K562 (cell line): ENCODE measurements around the gene PUM1. TPM values are rescaled to one million over a fixed set of nuclear protein-coding genes. Genes with fewer than 3 reads are reported as not detected.

Experiments
- ATAC-seq: fragments of 200-7000 bp; cut with Tn5 transposase; 3 replicates; pipeline ENCODE4 v1.9.1; 2020; ENCODE audit warnings: moderate library complexity
- BruUV-seq: library from RNA; stranded (reverse); fragments of 400-500 nt; replicated peaks from 2 replicates; lab custom pipeline; 2021; lab: Mats Ljungman, UMichigan
- CTCF ChIA-PET: fragments of 300-600 bp; formaldehyde crosslinking; extraction: SDS; loops from one replicate; lab custom pipeline; 2021; ENCODE audit warnings: low intra/inter-chr PET ratio; lab: Yijun Ruan, JAX
- POLR2A ChIA-PET: fragments of 300-600, 350-650 bp; sonication (Branson Sonifier 250); formaldehyde crosslinking; extraction: SDS; loops from one replicate; lab custom pipeline; 2021; ENCODE audit warnings: antibody characterized with exemption, inconsistent platforms; lab: Yijun Ruan, JAX
- DNase-seq, 4 experiments: peaks; one replicate each; pipeline versions ENCODE4 v3.0.0 to v3.0.0-alpha.2; 2011 to 2018; ENCODE audit warnings: low spot score in 3 of 4, mixed read lengths in 3 of 4; ENCODE audit errors: extremely low read depth in 1 of 4
- FAIRE-seq: peaks from 2 replicates; lab custom pipeline; 2011; peaks lifted over from hg19 to GRCh38; lab: Jason Lieb, UNC
- H2AFZ ChIP-seq: 2 replicates; pipeline ENCODE4 v1.6.0; 2011; ENCODE audit warnings: low read depth, low read length, control low read depth, inconsistent platforms
- H3K27ac ChIP-seq: fragments of 200-600 bp; 3 replicates; pipeline ENCODE4 v1.8.0; 2011; ENCODE audit warnings: low read depth, mild to moderate bottlenecking, control low read depth, inconsistent platforms, low read length, moderate library complexity, mixed read lengths; ENCODE audit errors: extremely low read depth
- H3K27me3 ChIP-seq, 2 experiments: fragments of 300-600 bp in 1 of 2; 2 replicates in 1 of 2; 3 replicates in 1 of 2; pipeline versions ENCODE4 v1.6.0 to v1.8.0; 2011; ENCODE audit warnings: inconsistent platforms in 2 of 2, low read length in 2 of 2, mild to moderate bottlenecking in 1 of 2, mixed read lengths in 1 of 2, moderate library complexity in 1 of 2; ENCODE audit not compliant: control insufficient read depth in 2 of 2, insufficient read depth in 2 of 2
- H3K36me3 ChIP-seq: fragments of 300-600 bp; 3 replicates; pipeline ENCODE4 v1.8.0; 2011; ENCODE audit warnings: mild to moderate bottlenecking, low read length, inconsistent platforms; ENCODE audit not compliant: control insufficient read depth, insufficient read depth
- H3K4me1 ChIP-seq, 2 experiments: fragments of 200-600 bp in 1 of 2; replicated peaks in 1 of 2; 2 replicates in 1 of 2; 3 replicates in 1 of 2; pipeline versions ENCODE4 v1.5.1 to v1.8.0; 2011; ENCODE audit warnings: inconsistent platforms in 2 of 2, low read length in 2 of 2, mild to moderate bottlenecking in 1 of 2, mixed read lengths in 1 of 2, moderate library complexity in 1 of 2; ENCODE audit not compliant: control insufficient read depth in 2 of 2, insufficient read depth in 2 of 2
- H3K4me2 ChIP-seq: 2 replicates; pipeline ENCODE4 v1.6.1; 2011; ENCODE audit warnings: low read length, control low read depth, inconsistent platforms, mixed read lengths; ENCODE audit not compliant: insufficient read depth
- H3K4me3 ChIP-seq: fragments of 200-600 bp; sonication (generic), shearing (Covaris generic); 2 replicates; pipeline ENCODE4 v1.5.1; 2016; ENCODE audit warnings: control low read depth, inconsistent platforms
- H3K79me2 ChIP-seq: fragments of 200-600 bp; 3 replicates; pipeline ENCODE4 v1.8.0; 2011; ENCODE audit warnings: low read length, inconsistent platforms; ENCODE audit not compliant: control insufficient read depth, insufficient read depth
- H3K9ac ChIP-seq, 2 experiments: 2 replicates each; pipeline versions ENCODE4 v1.6.0 to v1.6.1; 2011; ENCODE audit warnings: low read depth in 2 of 2, low read length in 2 of 2, control low read depth in 1 of 2, inconsistent platforms in 1 of 2, mild to moderate bottlenecking in 1 of 2, mixed read lengths in 1 of 2; ENCODE audit not compliant: insufficient read depth in 1 of 2
- H3K9me1 ChIP-seq: one replicate; pipeline ENCODE4 v1.6.0; 2011; ENCODE audit warnings: inconsistent platforms, mild to moderate bottlenecking, low read length, moderate library complexity; ENCODE audit not compliant: control insufficient read depth, insufficient read depth
- H3K9me3 ChIP-seq: replicated peaks from 2 replicates; pipeline ENCODE4 v1.5.1; 2011; ENCODE audit warnings: low read depth, low read length, inconsistent platforms; ENCODE audit not compliant: control insufficient read depth, insufficient read depth
- H4K20me1 ChIP-seq: replicated peaks from 2 replicates; pipeline ENCODE4 v1.6.1; 2011; ENCODE audit warnings: low read length, inconsistent platforms, mixed read lengths; ENCODE audit not compliant: control insufficient read depth, insufficient read depth
- CEBPG ChIP-seq, 3 experiments: fragments of 200-800 bp in 1 of 3; sonication (Bioruptor generic) in 1 of 3; sonication (generic) in 1 of 3; formaldehyde crosslinking in 1 of 3; IDR thresholded peaks in 2 of 3; conservative IDR thresholded peaks in 1 of 3; 2 replicates each; pipeline versions ENCODE4 v1.6.1 to v1.8.0; 2016 to 2022; ENCODE audit warnings: missing compliant biosample characterization in 2 of 3, missing genetic modification characterization in 2 of 3, mild to moderate bottlenecking in 1 of 3, missing genetic modification reagents in 1 of 3
- NCOA4 ChIP-seq: fragments of 450-650 bp; IDR thresholded peaks from 2 replicates; pipeline ENCODE4 v1.6.1; 2018; ENCODE audit warnings: mild to moderate bottlenecking; ENCODE audit not compliant: partially characterized antibody
- RBM17 ChIP-seq: fragments of 200-400 bp; formaldehyde crosslinking; IDR thresholded peaks from 2 replicates; pipeline ENCODE4 v1.6.1; 2017; ENCODE audit warnings: low read depth, mild to moderate bottlenecking, low read length, borderline replicate concordance
- STAT6 ChIP-seq: sonication (generic); formaldehyde crosslinking; IDR thresholded peaks from 2 replicates; pipeline ENCODE4 v1.8.1; 2023; ENCODE audit warnings: mild to moderate bottlenecking, missing genetic modification reagents
- ZNF143 ChIP-seq: sonication (generic); formaldehyde crosslinking; IDR thresholded peaks from 2 replicates; pipeline ENCODE4 v1.9.0; 2022; ENCODE audit warnings: mild to moderate bottlenecking, missing genetic modification reagents
- ZNF324 ChIP-seq: fragments of 250-450 bp; sonication (Bioruptor Pico); IDR thresholded peaks from 2 replicates; pipeline ENCODE4 v1.4.0; 2020; ENCODE audit warnings: mild to moderate bottlenecking
- ZNF57 ChIP-seq: fragments of 450-650 bp; formaldehyde crosslinking; IDR thresholded peaks from 2 replicates; pipeline ENCODE4 v1.4.0; 2020; ENCODE audit warnings: mild to moderate bottlenecking, moderate library complexity
- ZZZ3 ChIP-seq: fragments of 450-650 bp; IDR thresholded peaks from 2 replicates; pipeline ENCODE4 v1.6.1; 2016; ENCODE audit warnings: antibody characterized with exemption, mild to moderate bottlenecking, moderate library complexity
- WGBS: fragments of 100-300 bp; shearing (Covaris generic); methylation state at CpG from one replicate; pipeline ENCODE4 v1.1.6; 2016; ENCODE audit warnings: low coverage, mixed read lengths; ENCODE audit not compliant: insufficient coverage; ENCODE audit errors: missing lambda C conversion rate; 5-methylcytosine and 5-hydroxymethylcytosine counted together
- in situ Hi-C: fragments of 300-500 bp; cut with MboI; formaldehyde crosslinking; loops from 4 replicates; pipeline ENCODE4 v1.15.0; 2018; ENCODE audit warnings: inconsistent platforms, mixed read lengths
- intact Hi-C: fragments of 100-400 bp; cut with micrococcal nuclease; formaldehyde crosslinking; loops from 2 replicates; pipeline ENCODE4 v1.14.2; 2022
- polyA plus RNA-seq, 8 experiments: library from polyadenylated mRNA; depleted of rRNA in 4 of 8; stranded (reverse) in 5 of 8; unstranded in 3 of 8; fragments of >200 nt; fragmentation: Nextera tagmentation in 2 of 8; fragmentation: Illumina TruSeq in 1 of 8; extraction: Ambion mirVana in 2 of 8; extraction: Trizol in 1 of 8; gene quantifications; 2 replicates each; pipeline versions ENCODE4 v1.2.1 to v1.2.3, GENCODE V29; 2011 to 2014; ENCODE audit warnings: inconsistent platforms in 1 of 8, missing spikeins in 1 of 8
- total RNA-seq, 7 experiments: library from RNA; depleted of rRNA in 6 of 7; stranded (reverse); fragments of >200 nt in 6 of 7; fragmentation: Illumina TruSeq in 2 of 7; extraction: Trizol in 2 of 7; gene quantifications; 2 replicates each; pipeline versions ENCODE4 v1.2.1 to v1.2.3, GENCODE V29; 2011 to 2021; ENCODE audit warnings: low replicate concordance in 1 of 7

Gene PUM1
- total and polyA plus RNA-seq, 9 of the 15 experiments (the other 6 are each of a cell fraction or from before 2014, with no cell fraction given) = 37.7 to 104 (median 55.7) TPM

GRCh38 chr1:30991862-30992606 lies 73.5 kb downstream of the PUM1 start (continued):
- TF ChIP-seq ZNF57 (no peak), STAT6 (CRISPR knock-in tag) (no peak), ZZZ3 (no peak), ZNF143 (CRISPR knock-in tag) (no peak), NCOA4 (no peak), RBM17 (no peak)

GRCh38 chr1:30990591-30990990 lies 74.9 kb downstream of the PUM1 start:
- H3K9me3 ChIP-seq = no peaks in the 10 kb centered on the region
- WGBS = 99% methylated on average over 3 of the region's 3 CpGs
- FAIRE-seq = no peak
- H3K9ac ChIP-seq = no peak overlapping the region
- H3K4me2 ChIP-seq = no peak overlapping the region
- DNase-seq = no peak
- H3K36me3 ChIP-seq = peaks cover 79% of the 10 kb centered on the region
- TF ChIP-seq ZNF324 (CRISPR knock-in tag) (no peak), CEBPG (CRISPR knock-in tag; IDR thresholded peaks at IDR 0.05) (no peak), CEBPG (tag; conservative IDR thresholded peaks at IDR 0.05 in 1 of 2, IDR thresholded peaks at IDR 0.05 in 1 of 2) (0 out of 4 replicates have a peak, but pooled peaks of 1 of the 2 experiments have one; percentile 6)
- no peaks in the 10 kb centered on the region for H3K27me3 ChIP-seq
- no peaks in the 10 kb centered on the region for H3K9me1 ChIP-seq
- no peak overlapping the region for H3K4me3 ChIP-seq
- POLR2A ChIA-PET = interaction anchor here (0.7 to 1.3 kb wide), 5 partner anchors 9 to 1942 kb away, joined by 3 to 6 read pairs (median 4); no protein-coding TSS in a partner anchor
- H3K27ac ChIP-seq = no peak overlapping the region
- no peak for ATAC-seq
- H3K4me1 ChIP-seq = peaks cover 3 to 4% of the 10 kb centered on the region in 2 experiments; a peak in 2 of 5 replicates
- H3K79me2 ChIP-seq = peaks cover 92% of the 10 kb centered on the region
- H2AFZ ChIP-seq = no peak overlapping the region
- in situ Hi-C loops (no loop called here), intact Hi-C loops (no loop called here)
- H4K20me1 ChIP-seq = peaks cover 11% of the 10 kb centered on the region
- no TSS peak for BruUV-seq
- CTCF ChIA-PET = no interaction called here
